Neural crest cell (in vitro differentiated cells): Measurements from ENCODE around the gene MICAL2. TPM values are rescaled to one million over a fixed set of nuclear protein-coding genes. Genes with fewer than 3 reads are reported as not detected.

Source experiments
- DNase-seq: peaks from one replicate; pipeline ENCODE4 v3.0.0; 2021; ENCODE audit warnings: low read depth, mixed read lengths, low spot score
- H3K27ac Mint-ChIP-seq: one replicate; pipeline ENCODE4 v1.8.0; 2021; ENCODE audit warnings: mild to moderate bottlenecking, mixed read lengths; ENCODE audit not compliant: unreplicated experiment
- H3K27me3 Mint-ChIP-seq: 2 replicates; pipeline ENCODE4 v1.8.0; 2021; ENCODE audit warnings: low read depth, mild to moderate bottlenecking, mixed read lengths
- H3K36me3 Mint-ChIP-seq: 2 replicates; pipeline ENCODE4 v1.8.0; 2021; ENCODE audit warnings: low read depth, mild to moderate bottlenecking, mixed read lengths
- H3K4me1 Mint-ChIP-seq: 2 replicates; pipeline ENCODE4 v1.8.0; 2021; ENCODE audit warnings: mixed read lengths
- H3K4me3 Mint-ChIP-seq: one replicate; pipeline ENCODE4 v1.8.0; 2021; ENCODE audit warnings: mild to moderate bottlenecking, mixed read lengths
- H3K9me3 Mint-ChIP-seq: 2 replicates; pipeline ENCODE4 v1.8.0; 2021; ENCODE audit warnings: mixed read lengths
- total RNA-seq: library from RNA; stranded (reverse); gene quantifications from 2 replicates; pipeline ENCODE4 v1.2.1, GENCODE V29; 2021
- TF ChIP-seq, protein P1 (sequence below): fragments of 200-600 bp; sonication (generic); conservative IDR thresholded peaks from 2 replicates; pipeline ENCODE4 v1.5.0; 2021; ENCODE audit warnings: antibody characterized with exemption, mild to moderate bottlenecking

The MICAL2 gene
- total RNA-seq, 1 donor from 2014 or later: 1.1 TPM

DNA sequence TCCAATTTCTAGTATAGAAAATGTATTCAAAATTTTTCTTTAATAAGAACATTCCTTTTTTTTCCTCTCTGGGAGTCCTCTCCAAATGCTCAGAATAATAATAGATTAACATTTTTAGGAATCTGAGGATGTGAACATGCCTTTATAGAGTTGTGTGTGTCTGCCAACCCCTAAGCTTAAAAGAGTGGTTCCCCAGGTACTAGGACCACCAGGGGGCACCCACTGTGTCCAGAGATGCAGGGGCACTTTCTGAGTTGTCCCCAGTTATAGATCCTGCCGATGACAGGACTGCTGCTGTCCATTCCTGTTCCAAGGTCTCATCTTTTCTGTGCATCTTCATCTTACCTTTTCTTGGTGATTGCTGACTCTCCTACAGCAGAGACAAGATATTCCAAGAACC is 27.0 kb upstream of the MICAL2 start:
- Mint-ChIP-seq H3K4me1 (peaks cover 20% of the 10 kb centered on the region), H3K9me3 (no peaks in the 10 kb centered on the region), H3K36me3 (no peaks in the 10 kb centered on the region), H3K27me3 (no peaks in the 10 kb centered on the region), H3K4me3 (no peak overlapping the region), H3K27ac (no peak overlapping the region)
- no peak for DNase-seq
- TF ChIP-seq, protein P1, sequence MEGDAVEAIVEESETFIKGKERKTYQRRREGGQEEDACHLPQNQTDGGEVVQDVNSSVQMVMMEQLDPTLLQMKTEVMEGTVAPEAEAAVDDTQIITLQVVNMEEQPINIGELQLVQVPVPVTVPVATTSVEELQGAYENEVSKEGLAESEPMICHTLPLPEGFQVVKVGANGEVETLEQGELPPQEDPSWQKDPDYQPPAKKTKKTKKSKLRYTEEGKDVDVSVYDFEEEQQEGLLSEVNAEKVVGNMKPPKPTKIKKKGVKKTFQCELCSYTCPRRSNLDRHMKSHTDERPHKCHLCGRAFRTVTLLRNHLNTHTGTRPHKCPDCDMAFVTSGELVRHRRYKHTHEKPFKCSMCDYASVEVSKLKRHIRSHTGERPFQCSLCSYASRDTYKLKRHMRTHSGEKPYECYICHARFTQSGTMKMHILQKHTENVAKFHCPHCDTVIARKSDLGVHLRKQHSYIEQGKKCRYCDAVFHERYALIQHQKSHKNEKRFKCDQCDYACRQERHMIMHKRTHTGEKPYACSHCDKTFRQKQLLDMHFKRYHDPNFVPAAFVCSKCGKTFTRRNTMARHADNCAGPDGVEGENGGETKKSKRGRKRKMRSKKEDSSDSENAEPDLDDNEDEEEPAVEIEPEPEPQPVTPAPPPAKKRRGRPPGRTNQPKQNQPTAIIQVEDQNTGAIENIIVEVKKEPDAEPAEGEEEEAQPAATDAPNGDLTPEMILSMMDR: peak; percentile 19

DNA sequence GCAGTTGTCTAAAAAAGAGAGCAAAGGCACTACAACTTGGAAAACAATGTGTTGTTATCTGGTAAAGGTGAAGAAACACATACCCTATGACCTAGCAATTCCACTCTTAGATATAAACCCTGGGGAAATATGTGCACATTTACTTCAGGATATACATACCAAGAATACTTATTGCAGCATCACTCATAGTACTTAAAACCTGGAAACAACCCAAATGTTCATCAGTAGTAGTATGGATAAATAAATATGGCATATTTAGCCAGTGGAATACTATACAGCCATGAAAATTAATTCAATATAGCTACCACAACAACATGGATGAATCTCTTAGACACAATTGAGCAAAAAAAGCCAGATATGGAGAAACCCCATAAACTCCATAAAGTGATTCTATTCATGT is 26.1 kb upstream of the MICAL2 start:
- TF ChIP-seq, protein P1: no peak
- H3K36me3 Mint-ChIP-seq: no peaks in the 10 kb centered on the region
- no peak overlapping the region for H3K27ac Mint-ChIP-seq
- H3K27me3 Mint-ChIP-seq: no peaks in the 10 kb centered on the region
- peaks cover 27% of the 10 kb centered on the region for H3K4me1 Mint-ChIP-seq
- no peak for DNase-seq
- H3K9me3 Mint-ChIP-seq: no peaks in the 10 kb centered on the region
- H3K4me3 Mint-ChIP-seq: no peak overlapping the region

DNA sequence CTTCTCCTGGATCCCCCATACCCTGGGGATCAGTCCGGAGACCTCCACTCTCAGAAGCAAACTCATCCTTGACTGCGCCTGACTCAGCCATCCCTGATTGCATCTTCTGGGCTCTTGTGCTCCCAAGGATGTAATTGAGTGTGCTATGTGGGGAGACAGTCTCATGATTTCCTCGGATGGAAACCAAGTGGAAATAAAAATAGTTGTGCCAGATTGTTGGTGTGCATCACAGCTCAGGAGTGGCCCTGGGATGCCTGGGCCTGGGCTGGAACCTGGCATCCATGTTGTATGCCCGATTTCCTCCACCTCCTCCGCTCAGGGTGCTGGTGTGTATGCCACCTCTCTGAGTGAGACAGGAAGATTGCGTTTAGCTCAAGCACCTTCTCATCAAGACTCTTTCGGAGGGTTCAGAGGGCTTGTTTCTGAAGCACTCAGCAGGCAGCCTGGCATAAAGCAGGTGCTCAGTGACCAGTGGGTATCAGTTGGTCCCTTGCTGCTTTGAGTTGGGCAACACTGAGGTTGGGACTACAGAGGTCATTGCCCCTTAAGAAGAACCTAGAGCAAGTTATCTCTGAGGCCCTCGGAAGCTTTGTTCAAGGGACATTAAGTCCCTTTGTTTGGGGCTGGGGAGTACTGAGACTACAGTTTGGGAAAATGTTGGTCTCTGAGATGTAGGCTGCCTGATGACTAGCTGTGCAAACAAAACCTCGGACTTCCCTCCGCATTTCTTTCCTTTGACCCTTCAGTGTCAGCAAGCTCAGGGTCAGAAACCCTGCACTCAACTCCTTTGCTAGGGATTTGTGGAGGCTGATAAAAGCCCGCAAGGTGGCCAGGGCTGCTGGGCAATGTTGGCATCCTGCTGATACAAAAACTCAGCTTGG is 24.8 kb upstream of the MICAL2 start:
- Mint-ChIP-seq H3K9me3 (no peaks in the 10 kb centered on the region), H3K4me1 (peaks cover 36% of the 10 kb centered on the region), H3K36me3 (no peaks in the 10 kb centered on the region), H3K27ac (peak overlapping the region; percentile 75), H3K4me3 (no peak overlapping the region), H3K27me3 (no peaks in the 10 kb centered on the region)
- TF ChIP-seq, protein P1: no peak
- DNase-seq: no peak

DNA sequence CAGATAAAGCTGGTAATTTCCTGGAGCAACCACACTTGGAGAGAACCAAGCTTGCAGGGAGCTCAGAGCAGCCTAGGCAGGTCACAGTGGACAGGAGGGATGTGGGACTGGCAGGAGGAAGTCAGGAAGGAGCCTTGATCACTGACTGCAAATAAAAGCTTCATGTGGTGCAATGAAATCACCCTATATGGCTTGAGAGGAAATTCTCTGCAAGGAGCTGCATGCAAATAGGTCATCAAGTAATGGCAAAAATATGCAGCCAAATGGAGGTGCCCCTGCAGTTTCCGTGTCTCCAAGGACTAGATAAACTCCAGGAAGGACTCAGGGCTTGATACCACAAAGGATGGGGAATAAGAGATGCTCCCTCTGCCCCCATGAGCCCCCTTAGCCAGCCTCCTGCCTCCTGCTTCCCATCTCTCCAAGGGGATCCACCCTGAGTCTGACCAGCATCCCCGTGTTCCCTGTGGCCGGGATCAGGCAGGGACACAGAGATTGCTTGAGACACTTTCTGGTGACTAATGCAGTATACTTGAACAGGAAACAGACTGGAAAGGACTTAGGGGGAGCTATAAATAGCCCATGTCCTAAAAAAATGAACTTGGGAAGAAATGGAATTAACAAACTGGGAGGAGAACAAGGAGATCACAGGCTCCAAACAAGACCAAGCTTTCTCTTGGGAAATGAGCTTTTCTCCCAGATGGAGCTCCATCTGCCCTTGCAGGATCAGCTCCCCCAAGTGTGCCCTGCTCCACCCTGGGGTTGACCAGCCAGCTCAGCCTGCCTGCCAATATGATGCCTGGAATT is 23.9 kb upstream of the MICAL2 start:
- Mint-ChIP-seq H3K4me1 (peaks cover 36% of the 10 kb centered on the region), H3K27ac (peak overlapping the region; percentile 80), H3K4me3 (no peak overlapping the region), H3K36me3 (no peaks in the 10 kb centered on the region), H3K9me3 (no peaks in the 10 kb centered on the region), H3K27me3 (no peaks in the 10 kb centered on the region)
- TF ChIP-seq, protein P1: no peak
- no peak for DNase-seq

DNA sequence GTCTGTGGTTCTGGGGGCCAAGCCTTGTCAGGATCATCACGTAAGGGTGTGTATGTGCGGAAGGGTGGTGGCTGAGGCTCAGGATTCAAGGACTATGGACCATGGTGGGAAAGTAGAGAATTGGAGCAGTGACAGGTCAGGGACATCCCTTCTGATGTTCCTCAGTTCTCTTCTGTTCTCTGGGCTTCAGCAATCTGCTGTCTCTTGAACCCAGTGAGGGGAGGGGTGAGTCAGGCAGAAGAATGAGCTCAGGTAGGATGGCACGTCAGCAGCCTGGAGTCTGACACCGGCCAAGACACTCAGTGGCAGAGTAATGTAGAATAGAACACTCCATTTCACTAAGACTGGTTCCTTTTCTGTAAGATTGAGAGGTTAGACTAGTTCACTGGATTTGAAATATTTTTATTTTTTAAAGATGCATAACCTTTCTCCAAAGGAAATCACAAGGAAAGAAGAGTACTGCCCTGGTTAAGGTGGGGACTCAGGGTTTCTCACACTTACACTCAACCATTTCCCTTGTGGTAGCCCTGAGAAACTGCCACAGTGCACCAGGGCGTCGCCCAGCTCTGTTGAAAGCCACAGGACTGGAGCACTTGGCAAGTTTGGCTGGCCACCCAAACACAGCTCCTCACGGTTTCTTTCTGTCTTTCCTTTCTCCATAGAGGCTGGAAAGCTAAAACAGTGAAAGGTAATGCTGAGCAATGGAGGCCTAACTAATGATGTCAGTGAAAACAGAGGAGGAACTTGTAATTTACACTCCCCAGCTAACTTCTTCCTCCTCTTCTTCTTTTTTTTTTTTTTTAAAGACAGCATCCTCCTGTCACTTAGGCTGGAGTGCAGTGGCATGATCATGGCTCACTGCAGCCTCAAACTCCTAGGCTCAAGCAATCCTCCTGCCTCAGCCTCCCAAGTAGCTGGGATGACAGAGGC is 23.1 kb upstream of the MICAL2 start:
- TF ChIP-seq, protein P1: peak; percentile 19
- Mint-ChIP-seq H3K36me3 (no peaks in the 10 kb centered on the region), H3K4me1 (peaks cover 43% of the 10 kb centered on the region), H3K27me3 (no peaks in the 10 kb centered on the region), H3K27ac (no peak overlapping the region), H3K4me3 (no peak overlapping the region), H3K9me3 (no peaks in the 10 kb centered on the region)
- DNase-seq: no peak
